ENCODE measurements around the gene KCNIP1. TPM values are rescaled to one million over a fixed set of nuclear protein-coding genes. Genes with fewer than 3 reads are reported as not detected.

Gene KCNIP1
- total RNA-seq, 4 donors from 2014 or later, result not detected

DNA sequence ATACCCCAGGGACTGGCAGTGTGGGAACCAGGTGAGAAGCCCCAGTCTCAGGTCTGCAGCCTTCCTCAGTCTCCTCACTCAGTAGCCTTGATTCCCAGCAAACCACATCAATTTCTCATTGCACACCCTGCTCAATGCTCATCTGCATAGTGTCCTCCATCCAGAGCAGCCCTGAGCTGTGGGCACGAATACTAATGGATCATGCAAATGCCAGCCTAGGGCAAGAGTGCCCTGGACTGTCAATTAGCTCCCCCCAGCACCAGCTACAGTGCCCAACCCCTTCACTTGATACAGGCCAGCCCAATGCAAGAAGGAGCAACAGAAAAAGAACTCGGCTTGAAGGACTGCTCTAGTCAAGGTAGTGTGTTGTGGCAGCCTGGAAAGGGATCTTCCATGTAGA, 9.8 kb upstream of the KCNIP1 start:
- DNase-seq, result no peak
- H3K27ac ChIP-seq, result no peak overlapping the region
- no peaks in the 10 kb centered on the region for H3K27me3 ChIP-seq
- H3K36me3 ChIP-seq, result no peaks in the 10 kb centered on the region
- H3K4me1 ChIP-seq, result no peaks in the 10 kb centered on the region
- H3K4me3 ChIP-seq, result no peak overlapping the region
- TF ChIP-seq, protein P1, sequence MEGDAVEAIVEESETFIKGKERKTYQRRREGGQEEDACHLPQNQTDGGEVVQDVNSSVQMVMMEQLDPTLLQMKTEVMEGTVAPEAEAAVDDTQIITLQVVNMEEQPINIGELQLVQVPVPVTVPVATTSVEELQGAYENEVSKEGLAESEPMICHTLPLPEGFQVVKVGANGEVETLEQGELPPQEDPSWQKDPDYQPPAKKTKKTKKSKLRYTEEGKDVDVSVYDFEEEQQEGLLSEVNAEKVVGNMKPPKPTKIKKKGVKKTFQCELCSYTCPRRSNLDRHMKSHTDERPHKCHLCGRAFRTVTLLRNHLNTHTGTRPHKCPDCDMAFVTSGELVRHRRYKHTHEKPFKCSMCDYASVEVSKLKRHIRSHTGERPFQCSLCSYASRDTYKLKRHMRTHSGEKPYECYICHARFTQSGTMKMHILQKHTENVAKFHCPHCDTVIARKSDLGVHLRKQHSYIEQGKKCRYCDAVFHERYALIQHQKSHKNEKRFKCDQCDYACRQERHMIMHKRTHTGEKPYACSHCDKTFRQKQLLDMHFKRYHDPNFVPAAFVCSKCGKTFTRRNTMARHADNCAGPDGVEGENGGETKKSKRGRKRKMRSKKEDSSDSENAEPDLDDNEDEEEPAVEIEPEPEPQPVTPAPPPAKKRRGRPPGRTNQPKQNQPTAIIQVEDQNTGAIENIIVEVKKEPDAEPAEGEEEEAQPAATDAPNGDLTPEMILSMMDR (IDR thresholded peaks at IDR 0.05), result no peak
- TF ChIP-seq POLR2A (IDR thresholded peaks at IDR 0.05), result no peak
- H3K9me3 ChIP-seq, result no peaks in the 10 kb centered on the region

DNA sequence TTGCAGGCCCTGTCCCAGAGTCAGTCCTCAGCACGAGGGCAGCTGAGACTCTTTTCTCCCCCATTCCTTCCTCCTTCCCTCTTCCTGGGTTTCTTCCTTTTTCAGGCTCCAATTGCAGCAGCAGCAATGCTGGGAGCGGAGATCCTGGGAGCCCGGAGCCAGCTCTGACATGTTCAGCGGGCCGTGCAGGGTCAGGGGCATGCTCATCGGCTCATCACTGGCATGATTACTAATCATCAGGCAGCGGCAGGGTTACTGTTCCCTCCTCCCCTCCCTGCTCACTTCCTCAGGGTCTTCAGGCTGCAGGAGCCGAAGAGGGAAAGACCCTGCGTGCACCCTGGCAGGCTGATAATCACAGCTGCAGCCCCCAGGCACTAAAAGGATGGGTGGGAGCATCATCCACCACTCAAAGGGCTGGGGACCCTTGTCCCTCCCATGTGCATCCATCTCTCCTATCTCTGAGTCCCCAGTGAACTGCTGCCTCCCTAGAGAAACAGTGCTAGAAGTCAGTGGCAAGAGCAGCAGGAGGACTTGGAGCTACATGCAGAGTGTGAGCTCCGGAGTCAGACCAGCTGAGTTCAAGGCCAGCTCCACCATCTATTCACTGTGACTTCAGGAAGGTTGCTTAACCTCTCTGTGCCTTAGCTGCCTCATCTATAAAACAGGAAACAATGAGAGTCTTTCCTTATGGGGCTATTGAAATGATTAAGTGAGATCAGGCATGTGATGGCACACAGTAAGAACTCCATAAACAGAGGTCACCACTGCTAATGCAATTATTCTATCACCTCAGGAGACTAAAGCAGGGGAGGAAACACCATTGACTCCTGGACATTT, 7.8 kb upstream of the KCNIP1 start:
- Histone ChIP-seq H3K36me3 (no peaks in the 10 kb centered on the region), H3K27me3 (no peaks in the 10 kb centered on the region), H3K27ac (no peak overlapping the region), H3K9me3 (no peaks in the 10 kb centered on the region), H3K4me1 (no peaks in the 10 kb centered on the region), H3K4me3 (no peak overlapping the region)
- DNase-seq, result no peak
- TF ChIP-seq, protein P1 (IDR thresholded peaks at IDR 0.05), result no peak
- no peak for TF ChIP-seq POLR2A (IDR thresholded peaks at IDR 0.05)

DNA sequence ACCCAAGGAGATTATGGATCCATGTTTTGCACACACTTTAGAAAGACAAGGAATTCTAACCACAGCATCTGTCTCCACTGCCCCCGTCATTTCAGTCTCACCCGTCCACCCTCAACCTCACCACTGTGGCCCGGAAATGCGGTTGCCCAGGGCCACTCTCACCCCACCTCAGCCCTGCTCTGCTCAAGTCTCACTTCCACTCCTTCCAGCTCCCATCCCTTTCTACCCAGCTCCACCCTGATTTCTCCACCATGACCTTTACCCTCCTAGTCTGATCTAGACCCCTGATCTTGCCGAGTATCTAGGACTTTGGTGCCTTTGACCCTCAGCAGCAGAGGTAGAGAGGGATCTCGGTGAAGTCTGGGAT, 7.2 kb upstream of the KCNIP1 start:
- Histone ChIP-seq H3K36me3 (no peaks in the 10 kb centered on the region), H3K27me3 (no peaks in the 10 kb centered on the region)

DNA sequence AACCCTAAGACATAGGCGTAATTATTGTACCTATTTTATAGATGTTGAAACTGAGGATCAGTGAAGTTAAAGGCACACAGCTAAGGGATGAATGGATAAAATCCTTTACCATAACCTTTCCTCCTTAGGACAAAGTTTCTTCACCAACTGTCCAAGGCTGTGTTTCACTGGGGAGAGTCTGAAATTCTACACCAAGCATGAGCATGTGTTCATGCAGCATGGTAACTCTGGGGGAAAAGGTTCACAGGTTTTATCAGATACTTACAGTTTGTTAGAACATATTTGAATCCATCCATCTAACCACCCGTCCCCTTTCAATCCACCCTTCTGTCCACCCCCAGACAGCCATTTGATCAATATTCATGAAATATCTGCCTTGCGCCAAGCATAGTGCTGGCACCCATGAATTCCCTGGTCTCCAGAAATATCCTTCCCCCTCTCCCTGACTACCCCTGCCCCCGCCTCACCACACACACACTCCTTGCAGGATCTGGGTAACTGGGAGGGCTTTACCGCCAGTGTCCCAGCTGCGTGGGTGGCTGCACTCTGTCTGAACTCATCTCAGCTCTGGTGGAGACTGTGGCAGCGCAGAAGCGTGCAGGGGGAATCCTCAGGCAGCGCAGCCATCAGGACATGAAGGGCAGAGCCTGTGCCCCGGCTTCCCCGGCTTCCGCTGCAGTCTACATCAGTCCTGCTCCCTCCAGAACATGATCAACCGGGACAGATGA, 6.3 kb upstream of the KCNIP1 start:
- DNase-seq, result no peak

More for the DNA sequence above, 7.2 kb upstream of the KCNIP1 start:
- no peaks in the 10 kb centered on the region for H3K4me1 ChIP-seq
- DNase-seq, result no peak
- H3K9me3 ChIP-seq, result no peaks in the 10 kb centered on the region
- no peak for TF ChIP-seq POLR2A (IDR thresholded peaks at IDR 0.05)
- TF ChIP-seq, protein P1 (IDR thresholded peaks at IDR 0.05), result no peak
- H3K27ac ChIP-seq, result no peak overlapping the region
- H3K4me3 ChIP-seq, result no peak overlapping the region

DNA sequence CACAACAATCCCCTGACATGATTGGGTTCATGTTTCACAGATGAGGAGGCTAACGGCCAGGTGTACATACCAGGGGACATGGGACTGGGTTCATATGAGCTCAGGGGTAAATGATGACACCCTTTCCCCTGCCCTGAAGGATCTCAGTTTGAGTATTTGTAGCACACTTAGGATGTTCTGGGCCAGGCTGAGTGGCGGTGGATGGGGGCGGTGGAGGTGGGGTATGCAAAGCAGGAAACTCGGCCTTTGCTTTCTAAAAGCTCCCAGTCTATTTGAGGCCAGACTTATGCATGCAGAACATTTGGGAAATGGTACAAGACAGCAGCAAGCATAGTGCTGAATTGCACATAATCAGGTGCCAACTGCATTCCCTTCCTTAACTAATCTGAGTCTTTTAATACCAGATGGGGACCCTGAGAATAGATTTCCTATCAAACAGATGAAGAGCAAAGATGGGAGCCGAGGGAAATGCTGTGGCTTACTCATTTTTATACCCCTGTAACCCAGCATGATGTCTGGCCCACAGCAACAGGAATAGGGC, 4.9 kb upstream of the KCNIP1 start:
- H3K36me3 ChIP-seq, result no peaks in the 10 kb centered on the region
- TF ChIP-seq POLR2A (IDR thresholded peaks at IDR 0.05), result no peak
- TF ChIP-seq, protein P1 (IDR thresholded peaks at IDR 0.05), result no peak
- no peaks in the 10 kb centered on the region for H3K4me1 ChIP-seq
- H3K27me3 ChIP-seq, result no peaks in the 10 kb centered on the region
- no peak overlapping the region for H3K27ac ChIP-seq
- no peaks in the 10 kb centered on the region for H3K9me3 ChIP-seq
- no peak for DNase-seq
- H3K4me3 ChIP-seq, result no peak overlapping the region

More for the DNA sequence above, 6.3 kb upstream of the KCNIP1 start:
- H3K4me3 ChIP-seq, result no peak overlapping the region
- H3K9me3 ChIP-seq, result no peaks in the 10 kb centered on the region
- no peaks in the 10 kb centered on the region for H3K36me3 ChIP-seq
- no peak overlapping the region for H3K27ac ChIP-seq
- H3K4me1 ChIP-seq, result no peaks in the 10 kb centered on the region
- no peaks in the 10 kb centered on the region for H3K27me3 ChIP-seq
- TF ChIP-seq POLR2A (IDR thresholded peaks at IDR 0.05), result no peak
- TF ChIP-seq, protein P1 (IDR thresholded peaks at IDR 0.05), result no peak
